GM19452 (cell line): ENCODE measurements around the gene ARHGAP1.
"Not testable (repeated sequence)": the region's sequence is repeated elsewhere in the genome, so short reads cannot be mapped to it uniquely, and the experiment has no call there.

ENCODE experiments used
- ATAC-seq: cut with Tn5 transposase; IDR thresholded peaks from one replicate; pipeline ENCODE4 v1.9.1; 2021; ENCODE audit not compliant: unreplicated experiment

Gene ARHGAP1

GRCh38 chr11:46675288-46675851 lies 25.0 kb downstream of the ARHGAP1 start:
- ATAC-seq, result no peak

GRCh38 chr11:46674463-46675287 lies 25.7 kb downstream of the ARHGAP1 start:
- ATAC-seq, result no peak

- ATAC-seq, result no peak
Observed at GRCh38 chr11:46673713-46674462, 26.5 kb downstream of the ARHGAP1 start.

GRCh38 chr11:46672381-46672839 lies 28.0 kb downstream of the ARHGAP1 start:
- no peak for ATAC-seq

GRCh38 chr11:46671958-46672315 lies 28.5 kb downstream of the ARHGAP1 start:
- ATAC-seq, result no peak

- not testable (repeated sequence) for ATAC-seq
Observed at GRCh38 chr11:46670521-46670920, 29.9 kb downstream of the ARHGAP1 start.

GRCh38 chr11:46669711-46670139 lies 30.7 kb downstream of the ARHGAP1 start:
- no peak for ATAC-seq

GRCh38 chr11:46668480-46669085 lies 31.8 kb downstream of the ARHGAP1 start:
- ATAC-seq, result no peak

- ATAC-seq, result no peak
Observed at GRCh38 chr11:46667043-46667481, 33.4 kb downstream of the ARHGAP1 start.

- ATAC-seq, result no peak
Observed at GRCh38 chr11:46666516-46666915, 33.9 kb downstream of the ARHGAP1 start.

- no peak for ATAC-seq
Observed at GRCh38 chr11:46665356-46665755, 35.1 kb downstream of the ARHGAP1 start.

- no peak for ATAC-seq
Observed at GRCh38 chr11:46664612-46665011, 35.8 kb downstream of the ARHGAP1 start.

GRCh38 chr11:46663277-46663940 lies 37.0 kb downstream of the ARHGAP1 start:
- ATAC-seq, result no peak

GRCh38 chr11:46662366-46662765 lies 38.1 kb downstream of the ARHGAP1 start:
- no peak for ATAC-seq

- ATAC-seq, result no peak
Observed at GRCh38 chr11:46661836-46662235, 38.6 kb downstream of the ARHGAP1 start.

- ATAC-seq, result no peak
Observed at GRCh38 chr11:46659908-46660307, 40.5 kb downstream of the ARHGAP1 start.

- no peak for ATAC-seq
Observed at GRCh38 chr11:46658259-46658658, 42.2 kb downstream of the ARHGAP1 start.

GRCh38 chr11:46657186-46657585 lies 43.2 kb downstream of the ARHGAP1 start:
- no peak for ATAC-seq

- no peak for ATAC-seq
Observed at GRCh38 chr11:46655631-46656030, 44.8 kb downstream of the ARHGAP1 start.

GRCh38 chr11:46649180-46649738 lies 51.2 kb downstream of the ARHGAP1 start:
- ATAC-seq, result no peak
